Progenitor cell of endocrine pancreas (in vitro differentiated cells): Measurements from ENCODE around the gene TMEM176B. TPM values are rescaled to one million over a fixed set of nuclear protein-coding genes. Genes with fewer than 3 reads are reported as not detected.

Experiments used
- DNase-seq: peaks from one replicate; pipeline ENCODE4 v3.0.0; 2021; ENCODE audit warnings: low spot score; ENCODE audit not compliant: unreplicated experiment
- H3K27ac Mint-ChIP-seq: 2 replicates; pipeline ENCODE4 v1.8.0; 2021; ENCODE audit warnings: mild to moderate bottlenecking, moderate library complexity, mixed read lengths
- H3K27me3 Mint-ChIP-seq: 2 replicates; pipeline ENCODE4 v1.8.0; 2021; ENCODE audit warnings: mixed read lengths
- H3K36me3 Mint-ChIP-seq: 2 replicates; pipeline ENCODE4 v1.8.0; 2022; ENCODE audit warnings: mixed read lengths; ENCODE audit not compliant: insufficient read depth
- H3K4me1 Mint-ChIP-seq: 2 replicates; pipeline ENCODE4 v1.8.0; 2021; ENCODE audit warnings: low read depth, mixed read lengths
- H3K4me3 Mint-ChIP-seq: 2 replicates; pipeline ENCODE4 v1.8.0; 2021; ENCODE audit warnings: low read depth, mild to moderate bottlenecking, moderate library complexity, mixed read lengths
- H3K9me3 Mint-ChIP-seq: 2 replicates; pipeline ENCODE4 v1.8.0; 2021; ENCODE audit warnings: low read depth, mixed read lengths
- CTCF ChIP-seq: fragments of 200-600 bp; sonication (generic); IDR thresholded peaks from one replicate; pipeline ENCODE4 v1.5.0; 2021; ENCODE audit warnings: antibody characterized with exemption, mild to moderate bottlenecking; ENCODE audit not compliant: unreplicated experiment
- total RNA-seq: library from RNA; stranded (reverse); gene quantifications from 2 replicates; pipeline ENCODE4 v1.2.1, GENCODE V29; 2021

Gene TMEM176B
- total RNA-seq, 1 donor from 2014 or later = 8.9 TPM

GRCh38 chr7:150846291-150847115 lies 46.3 kb upstream of the TMEM176B start:
- no peak overlapping the region for H3K4me3 Mint-ChIP-seq
- no peaks in the 10 kb centered on the region for H3K9me3 Mint-ChIP-seq
- no peaks in the 10 kb centered on the region for H3K36me3 Mint-ChIP-seq
- peaks cover 3% of the 10 kb centered on the region for H3K4me1 Mint-ChIP-seq
- peak overlapping the region; percentile 17 for H3K27ac Mint-ChIP-seq
- peaks cover 4% of the 10 kb centered on the region for H3K27me3 Mint-ChIP-seq
- no peak for DNase-seq
- TF ChIP-seq CTCF = no peak

- DNase-seq = no peak
- Mint-ChIP-seq H3K4me1 (peaks cover 8% of the 10 kb centered on the region), H3K27me3 (peaks cover 4% of the 10 kb centered on the region), H3K36me3 (no peaks in the 10 kb centered on the region), H3K27ac (no peak overlapping the region), H3K4me3 (no peak overlapping the region), H3K9me3 (no peaks in the 10 kb centered on the region)
- no peak for TF ChIP-seq CTCF
These were observed 45.3 kb upstream of the TMEM176B start for GRCh38 chr7:150845421-150845861.

- TF ChIP-seq CTCF = no peak
- H3K27me3 Mint-ChIP-seq = no peaks in the 10 kb centered on the region
These were observed 42.6 kb upstream of the TMEM176B start for GRCh38 chr7:150842716-150843115.

GRCh38 chr7:150842018-150842417 lies 41.9 kb upstream of the TMEM176B start:
- Mint-ChIP-seq H3K9me3 (no peaks in the 10 kb centered on the region), H3K4me1 (peaks cover 10% of the 10 kb centered on the region), H3K27me3 (no peaks in the 10 kb centered on the region), H3K4me3 (no peak overlapping the region), H3K36me3 (no peaks in the 10 kb centered on the region), H3K27ac (no peak overlapping the region)
- no peak for TF ChIP-seq CTCF
- no peak for DNase-seq

More at GRCh38 chr7:150842716-150843115, 42.6 kb upstream of the TMEM176B start:
- no peak overlapping the region for H3K27ac Mint-ChIP-seq
- no peak overlapping the region for H3K4me3 Mint-ChIP-seq
- no peaks in the 10 kb centered on the region for H3K36me3 Mint-ChIP-seq
- H3K9me3 Mint-ChIP-seq = no peaks in the 10 kb centered on the region
- H3K4me1 Mint-ChIP-seq = peaks cover 11% of the 10 kb centered on the region
- DNase-seq = no peak

GRCh38 chr7:150838965-150839650 lies 38.9 kb upstream of the TMEM176B start:
- Mint-ChIP-seq H3K36me3 (no peaks in the 10 kb centered on the region), H3K27me3 (no peaks in the 10 kb centered on the region), H3K4me1 (peaks cover 8% of the 10 kb centered on the region), H3K27ac (no peak overlapping the region), H3K4me3 (no peak overlapping the region), H3K9me3 (peaks cover 2% of the 10 kb centered on the region)
- no peak for TF ChIP-seq CTCF
- DNase-seq = no peak
